CD4-positive, alpha-beta memory T cell (primary cell): Measurements from ENCODE around the gene ATP7B. TPM values are rescaled to one million over a fixed set of nuclear protein-coding genes. Genes with fewer than 3 reads are reported as not detected.

Experiments
- CTCF ChIA-PET: fragments of 350-600 bp; sonication (Branson Sonifier 250); formaldehyde crosslinking; loops from one replicate; lab custom pipeline; 2021; ENCODE audit warnings: inconsistent platforms; ENCODE audit not compliant: partially characterized antibody; lab: Charles Lee
- POLR2A ChIA-PET: fragments of 350-600 bp; sonication (Branson Sonifier 250); formaldehyde crosslinking; loops from one replicate; lab custom pipeline; 2021; ENCODE audit not compliant: partially characterized antibody; lab: Charles Lee
- DNase-seq, 5 donors: peaks; one replicate each; pipeline versions ENCODE4 v3.0.0 to v3.0.0-alpha.2; 2020 to 2022; ENCODE audit warnings: mixed read lengths in 1 of 5
- H3K27ac ChIP-seq: one replicate; pipeline ENCODE4 v1.7.0; 2013; ENCODE audit warnings: low read depth, low read length
- H3K27me3 ChIP-seq: 2 replicates; pipeline ENCODE4 v1.7.0; 2013; ENCODE audit warnings: mild to moderate bottlenecking, low read length, moderate library complexity; ENCODE audit not compliant: insufficient read depth
- H3K36me3 ChIP-seq: 2 replicates; pipeline ENCODE4 v1.7.0; 2013; ENCODE audit warnings: mild to moderate bottlenecking, low read length, moderate library complexity; ENCODE audit not compliant: insufficient read depth
- H3K4me1 ChIP-seq: 2 replicates; pipeline ENCODE4 v1.7.0; 2013; ENCODE audit warnings: mild to moderate bottlenecking, low read length, moderate library complexity; ENCODE audit not compliant: insufficient read depth
- H3K4me3 ChIP-seq, 2 donors: one replicate each; pipeline ENCODE4 v1.7.0; 2013; ENCODE audit warnings: low read length in 2 of 2, mild to moderate bottlenecking in 1 of 2
- H3K9me3 ChIP-seq, 2 donors: one replicate each; pipeline ENCODE4 v1.7.0; 2013; ENCODE audit warnings: low read length in 2 of 2, control low read depth in 1 of 2; ENCODE audit not compliant: control insufficient read depth in 1 of 2
- H3K27ac Mint-ChIP-seq, 7 donors: one replicate each; pipeline ENCODE4 v1.8.0; 2020 to 2021; ENCODE audit warnings: mixed read lengths in 7 of 7, mild to moderate bottlenecking in 6 of 7, inconsistent platforms in 3 of 7, moderate library complexity in 3 of 7
- H3K27me3 Mint-ChIP-seq, 2 donors: one replicate each; pipeline ENCODE4 v1.8.0; 2020 to 2021; ENCODE audit warnings: mixed read lengths in 2 of 2
- H3K36me3 Mint-ChIP-seq, 2 donors: one replicate each; pipeline ENCODE4 v1.8.0; 2020 to 2021; ENCODE audit warnings: mixed read lengths in 2 of 2, inconsistent platforms in 1 of 2, mild to moderate bottlenecking in 1 of 2
- H3K4me1 Mint-ChIP-seq, 4 donors: one replicate each; pipeline ENCODE4 v1.8.0; 2020 to 2021; ENCODE audit warnings: mixed read lengths in 4 of 4, mild to moderate bottlenecking in 1 of 4
- H3K4me3 Mint-ChIP-seq, 8 donors: one replicate each; pipeline ENCODE4 v1.8.0; 2020 to 2021; ENCODE audit warnings: mixed read lengths in 8 of 8, mild to moderate bottlenecking in 7 of 8, moderate library complexity in 6 of 8, inconsistent platforms in 3 of 8
- H3K9me3 Mint-ChIP-seq, 8 donors: one replicate each; pipeline ENCODE4 v1.8.0; 2020 to 2021; ENCODE audit warnings: mixed read lengths in 8 of 8, mild to moderate bottlenecking in 5 of 8, inconsistent platforms in 3 of 8, moderate library complexity in 1 of 8
- intact Hi-C: fragments of 100-400 bp; cut with micrococcal nuclease; formaldehyde crosslinking; loops from one replicate; pipeline ENCODE4 v1.15.1; 2023
- polyA plus RNA-seq, 2 donors: library from polyadenylated mRNA; unstranded; fragments of 300-500 nt; fragmentation: Illumina TruSeq; gene quantifications; one replicate each; pipeline ENCODE4 v1.2.3, GENCODE V29; 2021
- total RNA-seq, 2 experiments: library from RNA; stranded (reverse); gene quantifications; one replicate each; pipeline ENCODE4 v1.2.3, GENCODE V29; 2021

Gene ATP7B
- total and polyA plus RNA-seq, 4 experiments from 2014 or later, result 0.28 to 1.4 (median 0.87) TPM

- Mint-ChIP-seq H3K27me3 (peaks cover 4 to 24% of the 10 kb centered on the region in 2 donors), H3K9me3 (no peaks in the 10 kb centered on the region), H3K4me1 (peaks cover 7 to 27% (median 16%) of the 10 kb centered on the region in 4 donors), H3K4me3 (peak overlapping the region in 7 of 8 donors; percentile 2 to 96 (median 45)), H3K27ac (no peak overlapping the region), H3K36me3 (peaks cover 0 to 8% of the 10 kb centered on the region in 2 donors)
- intact Hi-C loops, result loop anchor here (5.0 kb wide), 3 partner anchors 68 to 188 kb away; no protein-coding TSS in a partner anchor
- Histone ChIP-seq H3K4me3 (no peak overlapping the region), H3K36me3 (no peaks in the 10 kb centered on the region), H3K27ac (no peak overlapping the region), H3K4me1 (peaks cover 20% of the 10 kb centered on the region), H3K9me3 (no peaks in the 10 kb centered on the region), H3K27me3 (peaks cover 8% of the 10 kb centered on the region)
- CTCF ChIA-PET, result interaction anchor here (1.2 to 1.5 kb wide), 2 partner anchors 114 to 441 kb away, joined by 3 read pairs; no protein-coding TSS in a partner anchor
- no peak for DNase-seq
- POLR2A ChIA-PET, result no interaction called here
These were observed 1.3 kb downstream of the ATP7B start for GRCh38 chr13:52009946-52010345.

GRCh38 chr13:52006523-52007245 is 4.6 kb downstream of the ATP7B start:
- Histone ChIP-seq H3K4me3 (no peak overlapping the region), H3K27me3 (peaks cover 8% of the 10 kb centered on the region), H3K4me1 (peaks cover 6% of the 10 kb centered on the region), H3K9me3 (no peaks in the 10 kb centered on the region), H3K27ac (no peak overlapping the region), H3K36me3 (no peaks in the 10 kb centered on the region)
- CTCF ChIA-PET, result no interaction called here
- POLR2A ChIA-PET, result no interaction called here
- no peaks in the 10 kb centered on the region for H3K9me3 Mint-ChIP-seq
- H3K4me3 Mint-ChIP-seq, result no peak overlapping the region
- H3K36me3 Mint-ChIP-seq, result no peaks in the 10 kb centered on the region
- DNase-seq, result no peak
- H3K27me3 Mint-ChIP-seq, result peaks cover 4 to 24% of the 10 kb centered on the region in 2 donors
- no peak overlapping the region for H3K27ac Mint-ChIP-seq
- intact Hi-C loops, result no loop called here
- peaks cover 6 to 14% (median 8%) of the 10 kb centered on the region in 4 donors for H3K4me1 Mint-ChIP-seq

GRCh38 chr13:52005841-52006522 is 5.3 kb downstream of the ATP7B start:
- no peaks in the 10 kb centered on the region for H3K36me3 ChIP-seq
- Mint-ChIP-seq H3K4me3 (no peak overlapping the region), H3K27me3 (peaks cover 4 to 26% of the 10 kb centered on the region in 2 donors), H3K4me1 (peaks cover 4 to 10% (median 6%) of the 10 kb centered on the region in 4 donors), H3K27ac (no peak overlapping the region), H3K36me3 (no peaks in the 10 kb centered on the region), H3K9me3 (no peaks in the 10 kb centered on the region)
- peaks cover 6% of the 10 kb centered on the region for H3K27me3 ChIP-seq
- ChIA-PET POLR2A (no interaction called here), CTCF (no interaction called here)
- H3K4me1 ChIP-seq, result peaks cover 3% of the 10 kb centered on the region
- no peak for DNase-seq
- intact Hi-C loops, result no loop called here
- no peak overlapping the region for H3K4me3 ChIP-seq
- H3K9me3 ChIP-seq, result no peaks in the 10 kb centered on the region
- H3K27ac ChIP-seq, result no peak overlapping the region

- Mint-ChIP-seq H3K4me3 (no peak overlapping the region), H3K36me3 (no peaks in the 10 kb centered on the region), H3K9me3 (no peaks in the 10 kb centered on the region), H3K27ac (no peak overlapping the region), H3K4me1 (peaks cover 0 to 2% (median under 1%) of the 10 kb centered on the region in 4 donors), H3K27me3 (peaks cover 4 to 18% of the 10 kb centered on the region in 2 donors)
- intact Hi-C loops, result loop anchor here (5.0 kb wide), 1 partner anchor 233 kb away; no protein-coding TSS in a partner anchor
- no peaks in the 10 kb centered on the region for H3K4me1 ChIP-seq
- ChIA-PET CTCF (interaction anchor here (1.0 to 7.2 kb wide), 5 partner anchors 9 to 197 kb away, joined by 3 to 49 read pairs (median 4); partner anchors contain the start of gene ALG11), POLR2A (interaction anchor here (0.6 kb wide), 1 partner anchor 128 kb away, joined by 3 read pairs; no protein-coding TSS in a partner anchor)
- DNase-seq, result no peak
- H3K27me3 ChIP-seq, result no peaks in the 10 kb centered on the region
- H3K9me3 ChIP-seq, result no peaks in the 10 kb centered on the region
- no peaks in the 10 kb centered on the region for H3K36me3 ChIP-seq
- H3K4me3 ChIP-seq, result no peak overlapping the region
- no peak overlapping the region for H3K27ac ChIP-seq
These were observed 6.6 kb downstream of the ATP7B start for GRCh38 chr13:52004511-52005170.

GRCh38 chr13:52003541-52003940 is 7.7 kb downstream of the ATP7B start:
- H3K9me3 Mint-ChIP-seq, result no peaks in the 10 kb centered on the region
- Histone ChIP-seq H3K27ac (no peak overlapping the region), H3K27me3 (no peaks in the 10 kb centered on the region), H3K4me3 (no peak overlapping the region), H3K36me3 (no peaks in the 10 kb centered on the region), H3K4me1 (no peaks in the 10 kb centered on the region), H3K9me3 (no peaks in the 10 kb centered on the region)
- peaks cover 4 to 12% of the 10 kb centered on the region in 2 donors for H3K27me3 Mint-ChIP-seq
- no peaks in the 10 kb centered on the region for H3K36me3 Mint-ChIP-seq
- DNase-seq, result no peak
- CTCF ChIA-PET, result interaction anchor here (0.5 to 7.2 kb wide), 8 partner anchors 10 to 199 kb away, joined by 3 to 49 read pairs (median 4); partner anchors contain the start of gene ALG11
- POLR2A ChIA-PET, result no interaction called here
- no peak overlapping the region for H3K4me3 Mint-ChIP-seq
- no peak overlapping the region for H3K27ac Mint-ChIP-seq
- intact Hi-C loops, result loop anchor here (5.0 kb wide), 1 partner anchor 234 kb away; no protein-coding TSS in a partner anchor
- peaks cover 0 to 2% (median under 1%) of the 10 kb centered on the region in 4 donors for H3K4me1 Mint-ChIP-seq

- Mint-ChIP-seq H3K36me3 (no peaks in the 10 kb centered on the region), H3K9me3 (no peaks in the 10 kb centered on the region), H3K4me3 (no peak overlapping the region), H3K27ac (no peak overlapping the region), H3K4me1 (peaks cover 0 to 2% (median under 1%) of the 10 kb centered on the region in 4 donors), H3K27me3 (peaks cover 5 to 7% of the 10 kb centered on the region in 2 donors)
- no peaks in the 10 kb centered on the region for H3K27me3 ChIP-seq
- H3K9me3 ChIP-seq, result no peaks in the 10 kb centered on the region
- CTCF ChIA-PET, result interaction anchor here (0.8 to 7.2 kb wide), 9 partner anchors 10 to 448 kb away, joined by 3 to 49 read pairs (median 7); partner anchors contain the start of genes ALG11 and NEK5
- intact Hi-C loops, result loop anchor here (5.0 kb wide), 1 partner anchor 235 kb away; no protein-coding TSS in a partner anchor
- no peak overlapping the region for H3K27ac ChIP-seq
- H3K4me3 ChIP-seq, result no peak overlapping the region
- no peak for DNase-seq
- POLR2A ChIA-PET, result interaction anchor here (0.6 kb wide), 1 partner anchor 10 kb away, joined by 5 read pairs; the partner anchor contains the start of gene ALG11
- no peaks in the 10 kb centered on the region for H3K4me1 ChIP-seq
- no peaks in the 10 kb centered on the region for H3K36me3 ChIP-seq
These were observed 8.9 kb downstream of the ATP7B start for GRCh38 chr13:52002361-52002760.
